PC-3 (cell line): Measurements from ENCODE around the gene SOCS2. TPM values are rescaled to one million over a fixed set of nuclear protein-coding genes. Genes with fewer than 3 reads are reported as not detected.
A peak's percentile ranks its signal among the peaks of the same experiment; 100 is the strongest.

Source experiments
- ATAC-seq: fragments of 200-7000 bp; cut with Tn5 transposase; 2 replicates; pipeline ENCODE4 v1.9.1; 2020; ENCODE audit warnings: mild to moderate bottlenecking, moderate library complexity
- BruUV-seq: library from RNA; stranded (reverse); fragments of 400-500 nt; replicated peaks from 2 replicates; lab custom pipeline; 2021; lab: Mats Ljungman, UMichigan
- CTCF ChIA-PET: fragments of 300-600 bp; sonication (Branson Sonifier 250); formaldehyde crosslinking; loops from one replicate; lab custom pipeline; 2022; ENCODE audit warnings: antibody characterized with exemption; lab: Charles Lee
- POLR2A ChIA-PET: fragments of 300-600 bp; sonication (Branson Sonifier 250); formaldehyde crosslinking; loops from one replicate; lab custom pipeline; 2022; ENCODE audit warnings: antibody characterized with exemption; ENCODE audit not compliant: unreplicated experiment; lab: Charles Lee
- DNase-seq: peaks from one replicate; pipeline ENCODE4 v3.0.0-alpha.2; 2015
- H2AFZ ChIP-seq: fragments of 300-600 bp; sonication (generic); 2 replicates; pipeline ENCODE4 v1.6.0; 2016; ENCODE audit warnings: antibody characterized with exemption, low read length
- H3F3A ChIP-seq: fragments of 300-600 bp; sonication (generic); one replicate; pipeline ENCODE4 v1.6.0; 2017; ENCODE audit warnings: antibody characterized with exemption, low read length, control low read depth, mild to moderate bottlenecking; ENCODE audit not compliant: unreplicated experiment
- H3K27ac ChIP-seq: fragments of 300-600 bp; sonication (generic); 2 replicates; pipeline ENCODE4 v1.5.1; 2016; ENCODE audit warnings: mild to moderate bottlenecking, low read length
- H3K27me3 ChIP-seq: fragments of 300-600 bp; sonication (generic); 2 replicates; pipeline ENCODE4 v1.6.1; 2016; ENCODE audit warnings: low read length, mixed read lengths
- H3K36me3 ChIP-seq: fragments of 300-600 bp; sonication (generic); 2 replicates; pipeline ENCODE4 v1.6.1; 2016; ENCODE audit warnings: low read depth, mixed run types, low read length, mixed read lengths
- H3K4me1 ChIP-seq: fragments of 300-600 bp; sonication (generic); 2 replicates; pipeline ENCODE4 v1.5.1; 2016; ENCODE audit warnings: low read length; ENCODE audit not compliant: insufficient read depth
- H3K4me2 ChIP-seq: fragments of 300-600 bp; sonication (generic); 2 replicates; pipeline ENCODE4 v1.6.0; 2016; ENCODE audit warnings: low read length
- H3K4me3 ChIP-seq: fragments of 300-600 bp; sonication (generic); 2 replicates; pipeline ENCODE4 v1.5.1; 2016; ENCODE audit warnings: mild to moderate bottlenecking, low read length, mixed read lengths
- H3K79me2 ChIP-seq: fragments of 300-600 bp; sonication (generic); 2 replicates; pipeline ENCODE4 v1.6.1; 2017; ENCODE audit warnings: low read length, mixed read lengths
- H3K9ac ChIP-seq: fragments of 300-600 bp; sonication (generic); 2 replicates; pipeline ENCODE4 v1.6.0; 2016; ENCODE audit warnings: mild to moderate bottlenecking, low read length
- H3K9me2 ChIP-seq: fragments of 300-600 bp; sonication (generic); replicated peaks from 2 replicates; pipeline ENCODE4 v1.6.1; 2016; ENCODE audit warnings: mixed run types, low read length, mixed read lengths
- H3K9me3 ChIP-seq: fragments of 300-600 bp; sonication (generic); 2 replicates; pipeline ENCODE4 v1.6.1; 2016; ENCODE audit warnings: low read length, mixed read lengths
- H4K20me1 ChIP-seq: fragments of 300-600 bp; sonication (generic); 2 replicates; pipeline ENCODE4 v1.6.1; 2016; ENCODE audit warnings: low read length, mixed read lengths
- CTCF ChIP-seq: fragments of 300-600 bp; sonication (generic); conservative IDR thresholded peaks from 2 replicates; pipeline ENCODE4 v1.5.1; 2017; ENCODE audit warnings: antibody characterized with exemption, low read depth, mild to moderate bottlenecking, low read length
- EZH2 ChIP-seq: fragments of 300-600 bp; sonication (generic); IDR thresholded peaks from one replicate; pipeline ENCODE4 v1.6.1; 2017; ENCODE audit warnings: antibody characterized with exemption, mild to moderate bottlenecking, low read length; ENCODE audit not compliant: unreplicated experiment
- EZH2phosphoT487 ChIP-seq: fragments of 300-600 bp; sonication (generic); IDR thresholded peaks from 2 replicates; pipeline ENCODE4 v1.6.1; 2018; ENCODE audit warnings: mild to moderate bottlenecking, antibody characterized with exemption, low read length, borderline replicate concordance
- intact Hi-C: fragments of 100-400 bp; cut with micrococcal nuclease; formaldehyde crosslinking; loops from 2 replicates; pipeline ENCODE4 v1.9.0; 2023
- total RNA-seq: library from RNA; depleted of rRNA; stranded (reverse); fragments of >200 nt; gene quantifications from 2 replicates; pipeline ENCODE4 v1.2.3, GENCODE V29; 2014

SOCS2 gene
- total RNA-seq, 1 experiment from 2014 or later = 28.9 TPM

DNA sequence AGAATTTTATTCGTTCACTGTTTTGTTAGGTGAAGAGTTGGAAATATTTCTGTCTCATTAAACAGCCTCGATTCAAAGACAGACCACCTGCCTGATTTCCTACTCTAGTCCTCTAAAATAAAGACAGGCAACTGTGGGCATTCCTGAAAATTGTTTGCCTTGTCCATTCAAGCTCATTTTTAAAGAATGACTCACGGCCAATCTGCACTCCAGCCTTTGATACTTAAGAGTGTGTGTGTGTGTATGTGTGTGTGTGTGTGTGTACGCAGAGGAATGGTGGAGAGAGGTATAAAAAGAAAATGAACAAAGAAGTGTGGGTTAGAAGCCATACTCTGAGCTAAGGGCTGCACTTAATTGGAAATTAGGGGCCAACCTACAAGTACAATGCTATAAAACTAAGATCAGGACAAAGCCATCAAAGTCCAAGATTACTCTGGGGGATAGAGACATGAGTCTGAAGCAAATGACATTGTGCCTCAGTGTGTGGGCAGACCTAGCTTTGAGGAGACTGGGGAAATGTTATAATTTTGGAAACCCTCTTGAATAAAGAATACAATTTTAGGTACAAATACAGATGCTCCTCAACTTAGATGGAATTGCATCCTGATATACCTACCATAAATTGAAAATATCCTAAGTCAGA lies 45.6 kb upstream of the SOCS2 start:
- Histone ChIP-seq H3K27me3 (no peaks in the 10 kb centered on the region), H3K9me3 (no peaks in the 10 kb centered on the region), H3K4me1 (peaks cover 21% of the 10 kb centered on the region), H3K9ac (no peak overlapping the region), H3K9me2 (no peaks in the 10 kb centered on the region), H3K4me3 (no peak overlapping the region; the same call in 1 of the 2 replicates), H3K36me3 (no peaks in the 10 kb centered on the region), H3K79me2 (no peaks in the 10 kb centered on the region), H2AFZ (no peak overlapping the region), H3K27ac (no peak overlapping the region), H4K20me1 (no peaks in the 10 kb centered on the region), H3K4me2 (peak overlapping the region; percentile 64), H3F3A (no peaks in the 10 kb centered on the region)
- BruUV-seq = no TSS peak
- POLR2A ChIA-PET = interaction anchor here (0.6 kb wide), 1 partner anchor 576 kb away, joined by 11 read pairs; no protein-coding TSS in a partner anchor
- CTCF ChIA-PET = interaction anchor here (0.7 to 0.8 kb wide), 4 partner anchors 24 to 853 kb away, joined by 3 to 6 read pairs (median 4); no protein-coding TSS in a partner anchor
- DNase-seq (peak; percentile 95), ATAC-seq (peak; percentile 92)
- TF ChIP-seq EZH2 (no peak), CTCF (no peak), EZH2phosphoT487 (no peak)
- intact Hi-C loops = loop anchor here (1.0 kb wide), 1 partner anchor 36 kb away; no protein-coding TSS in a partner anchor

DNA sequence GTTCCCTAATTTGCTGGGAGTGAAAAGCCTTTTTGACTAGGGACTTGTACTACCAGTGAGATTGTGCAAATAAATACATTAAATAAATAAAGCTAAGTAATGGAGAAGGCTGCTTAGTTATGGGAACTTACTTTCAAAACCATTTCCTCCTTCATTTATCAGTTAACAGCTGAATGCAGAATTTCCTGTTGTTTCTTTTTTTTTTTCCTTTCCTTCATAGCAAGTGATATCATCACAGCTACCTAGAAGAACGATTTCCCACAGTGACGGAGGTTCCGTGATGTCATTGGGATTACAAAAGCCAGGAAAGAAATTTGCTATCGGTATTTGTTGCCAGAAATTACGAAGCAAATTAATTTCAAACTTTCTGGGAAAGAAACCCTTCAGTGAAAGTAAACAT lies 42.1 kb upstream of the SOCS2 start:
- Histone ChIP-seq H3K9me2 (no peaks in the 10 kb centered on the region), H2AFZ (no peak overlapping the region), H3K79me2 (no peaks in the 10 kb centered on the region), H4K20me1 (no peaks in the 10 kb centered on the region), H3K9me3 (no peaks in the 10 kb centered on the region), H3F3A (no peaks in the 10 kb centered on the region), H3K27ac (no peak overlapping the region), H3K36me3 (no peaks in the 10 kb centered on the region), H3K9ac (no peak overlapping the region), H3K27me3 (no peaks in the 10 kb centered on the region), H3K4me3 (no peak overlapping the region), H3K4me1 (peaks cover 14% of the 10 kb centered on the region), H3K4me2 (no peak overlapping the region)
- POLR2A ChIA-PET = no interaction called here
- no TSS peak for BruUV-seq
- intact Hi-C loops = no loop called here
- TF ChIP-seq CTCF (no peak), EZH2 (no peak), EZH2phosphoT487 (no peak)
- ATAC-seq = no peak
- no peak for DNase-seq
- CTCF ChIA-PET = no interaction called here

- Histone ChIP-seq H4K20me1 (no peaks in the 10 kb centered on the region), H3K27ac (no peak overlapping the region), H3K79me2 (no peaks in the 10 kb centered on the region), H3K4me3 (no peak overlapping the region), H3K4me2 (no peak overlapping the region), H3K36me3 (no peaks in the 10 kb centered on the region), H3K9me3 (no peaks in the 10 kb centered on the region), H3K4me1 (no peaks in the 10 kb centered on the region), H3K9me2 (no peaks in the 10 kb centered on the region), H2AFZ (no peak overlapping the region), H3K27me3 (no peaks in the 10 kb centered on the region), H3K9ac (no peak overlapping the region), H3F3A (no peaks in the 10 kb centered on the region)
- intact Hi-C loops = no loop called here
- ATAC-seq = no peak
- DNase-seq = no peak
- POLR2A ChIA-PET = no interaction called here
- TF ChIP-seq EZH2phosphoT487 (no peak), CTCF (no peak), EZH2 (no peak)
- CTCF ChIA-PET = no interaction called here
- no TSS peak for BruUV-seq
These were observed 39.2 kb upstream of the SOCS2 start for GRCh38 chr12:93533310-93533709.
